MM.1S (cell line): ENCODE results near the gene TGFA.

Experiments
- DNase-seq: peaks from one replicate; pipeline ENCODE4 v3.0.0-alpha.2; 2015
- H2AFZ ChIP-seq: fragments of 300-600 bp; sonication (generic); 2 replicates; pipeline ENCODE4 v1.6.0; 2016; ENCODE audit warnings: antibody characterized with exemption, low read length
- H3F3A ChIP-seq: fragments of 300-600 bp; sonication (generic); 2 replicates; pipeline ENCODE4 v1.6.1; 2016; ENCODE audit warnings: mild to moderate bottlenecking, antibody characterized with exemption, low read length, moderate library complexity, mixed read lengths; ENCODE audit not compliant: insufficient read depth
- H3K27ac ChIP-seq: fragments of 300-600 bp; sonication (generic); 2 replicates; pipeline ENCODE4 v1.5.1; 2016; ENCODE audit warnings: mild to moderate bottlenecking, low read length
- H3K27me3 ChIP-seq: fragments of 300-600 bp; sonication (generic); replicated peaks from 2 replicates; pipeline ENCODE4 v1.6.0; 2016; ENCODE audit warnings: low read length; ENCODE audit not compliant: insufficient read depth
- H3K36me3 ChIP-seq: fragments of 300-600 bp; sonication (generic); replicated peaks from 2 replicates; pipeline ENCODE4 v1.6.1; 2016; ENCODE audit warnings: mild to moderate bottlenecking, low read length, mixed read lengths; ENCODE audit not compliant: insufficient read depth
- H3K4me1 ChIP-seq: fragments of 300-600 bp; sonication (generic); 2 replicates; pipeline ENCODE4 v1.6.1; 2016; ENCODE audit warnings: low read length, mixed read lengths
- H3K4me2 ChIP-seq: fragments of 300-600 bp; sonication (generic); 2 replicates; pipeline ENCODE4 v1.6.0; 2016; ENCODE audit warnings: low read depth, low read length
- H3K4me3 ChIP-seq: fragments of 300-600 bp; sonication (generic); 2 replicates; pipeline ENCODE4 v1.5.1; 2016; ENCODE audit warnings: low read length, mixed read lengths
- H3K79me2 ChIP-seq: fragments of 300-600 bp; sonication (generic); 2 replicates; pipeline ENCODE4 v1.6.1; 2016; ENCODE audit warnings: mixed run types, low read length, mixed read lengths
- H3K9ac ChIP-seq: fragments of 300-600 bp; sonication (generic); 2 replicates; pipeline ENCODE4 v1.6.1; 2016; ENCODE audit warnings: low read length, mixed read lengths
- H3K9me2 ChIP-seq: fragments of 300-600 bp; sonication (generic); replicated peaks from 2 replicates; pipeline ENCODE4 v1.6.1; 2016; ENCODE audit warnings: mild to moderate bottlenecking, low read length, mixed read lengths; ENCODE audit not compliant: insufficient read depth
- H3K9me3 ChIP-seq: fragments of 300-600 bp; sonication (generic); replicated peaks from 2 replicates; pipeline ENCODE4 v1.6.1; 2016; ENCODE audit warnings: mild to moderate bottlenecking, low read length, mixed read lengths; ENCODE audit not compliant: insufficient read depth
- H4K20me1 ChIP-seq: fragments of 300-600 bp; sonication (generic); 2 replicates; pipeline ENCODE4 v1.6.1; 2016; ENCODE audit warnings: mild to moderate bottlenecking, low read length, moderate library complexity, mixed read lengths; ENCODE audit not compliant: insufficient read depth
- CTCF ChIP-seq: fragments of 300-600 bp; sonication (generic); IDR thresholded peaks from 2 replicates; pipeline ENCODE4 v1.5.1; 2016; ENCODE audit warnings: antibody characterized with exemption, low read length, mixed read lengths
- EZH2 ChIP-seq: fragments of 300-600 bp; sonication (generic); optimal IDR thresholded peaks from 2 replicates; pipeline ENCODE3; 2017; ENCODE audit warnings: low read depth, mild to moderate bottlenecking, antibody characterized with exemption, low read length, mixed read lengths
- EZH2phosphoT487 ChIP-seq: fragments of 300-600 bp; sonication (generic); IDR thresholded peaks from 2 replicates; pipeline ENCODE4 v1.6.1; 2018; ENCODE audit warnings: antibody characterized with exemption, low read length

TGFA gene

GRCh38 chr2:70596739-70597138, 43.1 kb upstream of the TGFA start:
- Histone ChIP-seq H3K9me3 (no peaks in the 10 kb centered on the region), H3K9ac (no peak overlapping the region), H3K36me3 (no peaks in the 10 kb centered on the region), H3K4me3 (no peak overlapping the region), H3K4me2 (no peak overlapping the region), H3K79me2 (no peaks in the 10 kb centered on the region), H3K27ac (no peak overlapping the region), H3F3A (no peaks in the 10 kb centered on the region), H2AFZ (no peak overlapping the region), H3K27me3 (no peaks in the 10 kb centered on the region), H3K4me1 (no peaks in the 10 kb centered on the region), H3K9me2 (no peaks in the 10 kb centered on the region), H4K20me1 (no peaks in the 10 kb centered on the region)
- TF ChIP-seq EZH2phosphoT487 (no peak), EZH2 (no peak), CTCF (no peak)
- no peak for DNase-seq

GRCh38 chr2:70596293-70596692, 42.7 kb upstream of the TGFA start:
- Histone ChIP-seq H3K4me2 (no peak overlapping the region), H3K36me3 (no peaks in the 10 kb centered on the region), H3K9ac (no peak overlapping the region), H4K20me1 (no peaks in the 10 kb centered on the region), H3K9me2 (no peaks in the 10 kb centered on the region), H3K27me3 (no peaks in the 10 kb centered on the region), H3K79me2 (no peaks in the 10 kb centered on the region), H3K4me3 (no peak overlapping the region), H3F3A (no peaks in the 10 kb centered on the region), H3K4me1 (no peaks in the 10 kb centered on the region), H3K9me3 (no peaks in the 10 kb centered on the region), H3K27ac (no peak overlapping the region), H2AFZ (no peak overlapping the region)
- TF ChIP-seq EZH2phosphoT487 (no peak), CTCF (no peak), EZH2 (no peak)
- no peak for DNase-seq

- DNase-seq: no peak
- Histone ChIP-seq H3K79me2 (no peaks in the 10 kb centered on the region), H3K9me2 (no peaks in the 10 kb centered on the region), H3K36me3 (no peaks in the 10 kb centered on the region), H3F3A (no peaks in the 10 kb centered on the region), H4K20me1 (no peaks in the 10 kb centered on the region), H3K4me1 (peaks cover 10% of the 10 kb centered on the region), H2AFZ (no peak overlapping the region), H3K27me3 (no peaks in the 10 kb centered on the region), H3K4me2 (no peak overlapping the region), H3K27ac (no peak overlapping the region), H3K4me3 (no peak overlapping the region), H3K9me3 (no peaks in the 10 kb centered on the region), H3K9ac (no peak overlapping the region)
- TF ChIP-seq EZH2 (no peak), CTCF (no peak), EZH2phosphoT487 (no peak)
These were observed 29.5 kb upstream of the TGFA start for GRCh38 chr2:70583091-70583490.
